IMR-90 (cell line): ENCODE data around the gene TRIO. TPM values are rescaled to one million over a fixed set of nuclear protein-coding genes. Genes with fewer than 3 reads are reported as not detected.

Experiments
- ATAC-seq: fragments of 200-7000 bp; cut with Tn5 transposase; 2 replicates; pipeline ENCODE4 v1.9.1; 2020; ENCODE audit warnings: low read depth, mild to moderate bottlenecking, moderate library complexity
- BruUV-seq: library from RNA; stranded (reverse); fragments of 400-500 nt; replicated peaks from 2 replicates; lab custom pipeline; 2021; lab: Mats Ljungman, UMichigan
- CTCF ChIA-PET: fragments of 300-600 bp; formaldehyde crosslinking; extraction: SDS; loops from one replicate; lab custom pipeline; 2021; ENCODE audit warnings: antibody characterized with exemption; lab: Yijun Ruan, JAX
- POLR2A ChIA-PET: fragments of 300-600 bp; sonication (Branson Sonifier 250); formaldehyde crosslinking; loops from one replicate; lab custom pipeline; 2022; ENCODE audit warnings: antibody characterized with exemption; ENCODE audit not compliant: unreplicated experiment; lab: Charles Lee
- DNase-seq: peaks from one replicate; pipeline ENCODE4 v3.0.0; 2013
- H2AFZ ChIP-seq: replicated peaks from 2 replicates; pipeline ENCODE3; 2013; ENCODE audit warnings: low read length, mild to moderate bottlenecking; ENCODE audit not compliant: poor library complexity
- H2AK5ac ChIP-seq: 2 replicates; pipeline ENCODE4 v1.6.1; 2013; ENCODE audit warnings: low read depth, low read length, inconsistent platforms
- H2AK9ac ChIP-seq: replicated peaks from 2 replicates; pipeline ENCODE3; 2013; ENCODE audit warnings: mild to moderate bottlenecking, low read depth, low read length, moderate library complexity; ENCODE audit not compliant: poor library complexity
- H2BK120ac ChIP-seq: 2 replicates; pipeline ENCODE4 v1.6.1; 2013; ENCODE audit warnings: low read depth, low read length, inconsistent platforms
- H2BK15ac ChIP-seq: 3 replicates; pipeline ENCODE4 v1.6.1; 2013; ENCODE audit warnings: low read depth, low read length, inconsistent platforms
- H2BK20ac ChIP-seq: 2 replicates; pipeline ENCODE4 v1.6.1; 2013; ENCODE audit warnings: low read depth, mild to moderate bottlenecking, inconsistent platforms, low read length, moderate library complexity
- H2BK5ac ChIP-seq: 2 replicates; pipeline ENCODE4 v1.6.1; 2013; ENCODE audit warnings: mild to moderate bottlenecking, low read depth, low read length, inconsistent platforms; ENCODE audit not compliant: poor library complexity, severe bottlenecking
- H3K14ac ChIP-seq: replicated peaks from 2 replicates; pipeline ENCODE4 v1.6.1; 2013; ENCODE audit warnings: low read depth, low read length, inconsistent platforms
- H3K18ac ChIP-seq: 2 replicates; pipeline ENCODE4 v1.6.1; 2013; ENCODE audit warnings: low read depth, low read length, control low read depth
- H3K23ac ChIP-seq: 2 replicates; pipeline ENCODE4 v1.6.1; 2013; ENCODE audit warnings: low read depth, low read length, inconsistent platforms
- H3K27ac ChIP-seq: 2 replicates; pipeline ENCODE4 v1.5.1; 2013; ENCODE audit warnings: mild to moderate bottlenecking, control low read depth, low read length; ENCODE audit not compliant: insufficient read depth
- H3K27me3 ChIP-seq: 2 replicates; pipeline ENCODE4 v1.6.1; 2013; ENCODE audit warnings: low read length; ENCODE audit not compliant: control insufficient read depth, insufficient read depth
- H3K36me3 ChIP-seq: 2 replicates; pipeline ENCODE4 v1.6.1; 2013; ENCODE audit warnings: low read length, mixed read lengths; ENCODE audit not compliant: control insufficient read depth, insufficient read depth
- H3K4ac ChIP-seq: 2 replicates; pipeline ENCODE4 v1.6.1; 2013; ENCODE audit warnings: low read depth, low read length, inconsistent platforms
- H3K4me1 ChIP-seq: 2 replicates; pipeline ENCODE4 v1.6.1; 2013; ENCODE audit warnings: low read length, mixed read lengths; ENCODE audit not compliant: control insufficient read depth, insufficient read depth
- H3K4me2 ChIP-seq: 2 replicates; pipeline ENCODE4 v1.6.1; 2013; ENCODE audit warnings: low read depth, mild to moderate bottlenecking, control low read depth, low read length, moderate library complexity
- H3K4me3 ChIP-seq: 2 replicates; pipeline ENCODE4 v1.5.1; 2013; ENCODE audit warnings: low read depth, mild to moderate bottlenecking, control low read depth, low read length, moderate library complexity; ENCODE audit not compliant: insufficient read depth
- H3K56ac ChIP-seq: 2 replicates; pipeline ENCODE4 v1.6.1; 2013; ENCODE audit warnings: low read length, inconsistent platforms; ENCODE audit not compliant: insufficient read depth; ENCODE audit errors: extremely low read depth
- H3K79me1 ChIP-seq, 2 experiments: 2 replicates each; pipeline ENCODE4 v1.6.1; 2013; ENCODE audit warnings: low read length in 2 of 2, inconsistent platforms in 1 of 2, low read depth in 1 of 2
- H3K9ac ChIP-seq: 2 replicates; pipeline ENCODE4 v1.6.1; 2013; ENCODE audit warnings: low read depth, low read length, control low read depth
- H3K9me1 ChIP-seq: 2 replicates; pipeline ENCODE4 v1.6.1; 2013; ENCODE audit warnings: low read length, inconsistent platforms; ENCODE audit not compliant: insufficient read depth
- H3K9me3 ChIP-seq: 2 replicates; pipeline ENCODE4 v1.6.1; 2013; ENCODE audit warnings: low read length; ENCODE audit not compliant: control insufficient read depth, insufficient read depth
- H4K20me1 ChIP-seq: 2 replicates; pipeline ENCODE4 v1.6.1; 2013; ENCODE audit warnings: low read length, inconsistent platforms; ENCODE audit not compliant: insufficient read depth
- H4K5ac ChIP-seq: 2 replicates; pipeline ENCODE4 v1.6.1; 2013; ENCODE audit warnings: mild to moderate bottlenecking, low read depth, low read length, control low read depth
- H4K8ac ChIP-seq, 2 experiments: 2 replicates each; pipeline ENCODE4 v1.6.1; 2013; ENCODE audit warnings: low read depth in 2 of 2, low read length in 2 of 2, control low read depth in 1 of 2, inconsistent platforms in 1 of 2
- H4K91ac ChIP-seq: 2 replicates; pipeline ENCODE4 v1.6.1; 2013; ENCODE audit warnings: low read depth, low read length, inconsistent platforms; ENCODE audit not compliant: insufficient read depth
- MAFK ChIP-seq: IDR thresholded peaks from 2 replicates; pipeline ENCODE4 v1.6.1; 2012; ENCODE audit warnings: low read depth, low read length, improper control_type of control experiment
- NFE2L2 ChIP-seq: fragments of 150-350 bp; IDR thresholded peaks from 2 replicates; pipeline ENCODE4 v1.6.1; 2016; ENCODE audit warnings: low read depth, mild to moderate bottlenecking, low read length
- POLR2A ChIP-seq: IDR thresholded peaks from 2 replicates; pipeline ENCODE4 v1.6.1; 2012; ENCODE audit warnings: mild to moderate bottlenecking, low read depth, low read length
- RAD21 ChIP-seq: IDR thresholded peaks from 2 replicates; pipeline ENCODE4 v1.6.1; 2012; ENCODE audit warnings: low read length, improper control_type of control experiment
- RCOR1 ChIP-seq: IDR thresholded peaks from 2 replicates; pipeline ENCODE4 v1.6.1; 2012; ENCODE audit warnings: mild to moderate bottlenecking, low read length, improper control_type of control experiment; ENCODE audit not compliant: insufficient replicate concordance
- RFX5 ChIP-seq: IDR thresholded peaks from 2 replicates; pipeline ENCODE4 v1.8.0; 2012; ENCODE audit warnings: low read depth, mild to moderate bottlenecking, low read length, moderate library complexity
- SMC3 ChIP-seq: fragments of 150-350 bp; IDR thresholded peaks from 2 replicates; pipeline ENCODE4 v1.6.1; 2016; ENCODE audit warnings: low read depth, mild to moderate bottlenecking, antibody characterized with exemption, low read length, moderate library complexity
- WGBS, 2 experiments: methylation state at CpG; one replicate each; pipeline versions ENCODE4 v1.1.5 to v1.1.7; 2013; ENCODE audit warnings: missing lambda C conversion rate in 2 of 2; ENCODE audit not compliant: insufficient read length in 1 of 2; ENCODE audit errors: extremely low coverage in 2 of 2; 5-methylcytosine and 5-hydroxymethylcytosine counted together
- dilution Hi-C: fragments of 300-500 bp; cut with HindIII; formaldehyde crosslinking; loops from one replicate; pipeline ENCODE4 v1.14.3; 2018; ENCODE audit warnings: low sequenced_read_pairs; ENCODE audit not compliant: unreplicated experiment
- in situ Hi-C: fragments of 300-500 bp; cut with MboI; formaldehyde crosslinking; loops from 3 replicates; pipeline ENCODE4 v1.14.3; 2019; ENCODE audit warnings: low sequenced_read_pairs, inconsistent platforms, mixed read lengths
- intact Hi-C: fragments of 100-400 bp; cut with micrococcal nuclease; formaldehyde crosslinking; loops from 2 replicates; pipeline ENCODE4 v1.10.0; 2022
- polyA plus RNA-seq, 3 experiments: library from polyadenylated mRNA; depleted of rRNA; stranded (reverse); fragments of >200 nt; gene quantifications; 2 replicates each; pipeline ENCODE4 v1.2.3, GENCODE V29; 2012; ENCODE audit warnings: low replicate concordance in 1 of 3
- total RNA-seq: library from RNA; depleted of rRNA; stranded (reverse); fragments of >200 nt; gene quantifications from 2 replicates; pipeline ENCODE4 v1.2.3, GENCODE V29; 2012
- TF ChIP-seq, protein P1 (sequence below): fragments of 150-350 bp; IDR thresholded peaks from 2 replicates; pipeline ENCODE4 v1.6.1; 2017; ENCODE audit warnings: mild to moderate bottlenecking, antibody characterized with exemption, low read length, low read depth

TRIO gene
- total and polyA plus RNA-seq, 2 of the 4 experiments (the other 2 are of a cell fraction), result 206 to 522 TPM

- in situ Hi-C loops, result no loop called here
- DNase-seq, result no peak
- Histone ChIP-seq H3K23ac (peak overlapping the region; percentile 82), H2AFZ (no peak overlapping the region), H3K36me3 (peaks cover 4% of the 10 kb centered on the region), H3K4me1 (peaks cover 33% of the 10 kb centered on the region), H2BK5ac (peak overlapping the region; percentile 100), H2BK15ac (peak overlapping the region; percentile 58; the same call in 2 of the 3 replicates), H2BK120ac (peak overlapping the region; percentile 88), H3K14ac (peak overlapping the region; percentile 93), H2BK20ac (peak overlapping the region; percentile 49), H3K27ac (peak overlapping the region; percentile 80), H4K20me1 (peaks cover 64% of the 10 kb centered on the region), H3K9me1 (peaks cover 25% of the 10 kb centered on the region), H3K9ac (peak overlapping the region; percentile 25), H4K8ac (peak overlapping the region; percentile 60 to 85), H3K4ac (peak overlapping the region; percentile 91), H3K4me2 (peak overlapping the region; percentile 55), H3K27me3 (no peaks in the 10 kb centered on the region), H2AK5ac (peak overlapping the region; percentile 48), H3K79me1 (peaks cover 0 to 19% of the 10 kb centered on the region in 2 experiments; a peak in 2 of 4 replicates), H3K9me3 (no peaks in the 10 kb centered on the region), H3K4me3 (no peak overlapping the region), H3K18ac (peak overlapping the region; percentile 3), H3K56ac (peak overlapping the region; percentile 91), H4K5ac (peak overlapping the region; percentile 1), H4K91ac (peak overlapping the region; percentile 81), H2AK9ac (no peak overlapping the region)
- no peak for ATAC-seq
- TSS peak; percentile 55 for BruUV-seq
- POLR2A ChIA-PET, result interaction anchor here (0.6 kb wide), 3 partner anchors 45 to 178 kb away, joined by 3 to 10 read pairs (median 6); no protein-coding TSS in a partner anchor
- TF ChIP-seq MAFK (no peak), RAD21 (no peak), RFX5 (no peak), RCOR1 (no peak), SMC3 (no peak), POLR2A (no peak), NFE2L2 (no peak)
- TF ChIP-seq, protein P1, sequence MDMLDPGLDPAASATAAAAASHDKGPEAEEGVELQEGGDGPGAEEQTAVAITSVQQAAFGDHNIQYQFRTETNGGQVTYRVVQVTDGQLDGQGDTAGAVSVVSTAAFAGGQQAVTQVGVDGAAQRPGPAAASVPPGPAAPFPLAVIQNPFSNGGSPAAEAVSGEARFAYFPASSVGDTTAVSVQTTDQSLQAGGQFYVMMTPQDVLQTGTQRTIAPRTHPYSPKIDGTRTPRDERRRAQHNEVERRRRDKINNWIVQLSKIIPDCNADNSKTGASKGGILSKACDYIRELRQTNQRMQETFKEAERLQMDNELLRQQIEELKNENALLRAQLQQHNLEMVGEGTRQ, result no peak
- CTCF ChIA-PET, result no interaction called here
- intact Hi-C loops, result loop anchor here (5.0 kb wide), 3 partner anchors 32 to 202 kb away; no protein-coding TSS in a partner anchor
- dilution Hi-C loops, result no loop called here
- WGBS, 2 experiments, result 83% methylated on average over 1 of the region's 4 CpGs; no CpG with 5 or more reads in 1 of the 2 experiments
These were observed 46.5 kb downstream of the TRIO start for GRCh38 chr5:14189680-14190079.
